HL-60/S4 treated with retinoic acid at 250 ng/mL for 4 days and 3 days (cell line): ENCODE results near the gene TBC1D5.
"Not testable (repeated sequence)": the region's sequence is repeated elsewhere in the genome, so short reads cannot be mapped to it uniquely, and the experiment has no call there.

ENCODE experiments used
- in situ Hi-C: fragments of 300-500 bp; cut with MboI; formaldehyde crosslinking; loops from 2 replicates; pipeline ENCODE4 v1.7.0; 2022; ENCODE audit warnings: low sequenced_read_pairs

Gene TBC1D5

DNA sequence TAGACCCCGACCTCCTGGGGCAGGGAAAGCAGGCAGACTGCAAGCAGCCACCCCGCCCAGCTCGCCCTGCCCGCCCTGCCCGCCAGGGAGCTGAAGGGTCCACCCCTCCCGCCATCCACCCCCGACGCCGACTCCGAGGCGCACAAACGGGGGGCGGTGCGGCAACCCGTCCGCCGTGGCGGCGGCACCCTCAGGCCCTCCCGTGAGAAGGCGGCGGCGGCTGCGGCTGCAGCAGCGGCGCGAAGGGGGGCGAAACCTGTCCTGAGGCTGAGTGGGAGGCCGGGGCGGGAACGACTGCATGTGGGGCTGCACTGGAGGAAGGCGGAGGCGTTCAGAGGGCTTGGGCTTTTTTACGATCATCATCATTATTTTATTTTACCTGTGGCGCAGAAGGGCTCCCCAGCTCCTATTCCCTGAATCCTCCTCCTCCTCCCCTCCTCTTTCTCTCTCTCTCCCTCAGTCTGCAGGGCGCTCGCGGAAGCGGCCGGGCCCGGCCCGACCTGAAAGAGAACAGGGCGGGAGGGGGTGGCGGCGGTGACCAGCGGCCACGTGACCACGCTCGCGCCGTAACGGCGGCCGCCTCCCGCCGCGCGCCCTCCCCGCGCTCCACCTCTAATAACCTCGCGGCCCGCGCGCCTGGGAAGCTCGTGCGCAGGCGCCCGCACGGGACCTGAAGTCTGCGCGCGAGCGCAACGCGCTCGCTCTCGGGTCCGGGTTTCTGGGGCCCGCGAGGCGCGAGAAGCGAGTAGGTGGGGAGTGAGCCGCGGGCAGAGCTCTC, at the start of gene TBC1D5:
TSS of gene TBC1D5 (minus strand) at position 530 of the 778 bp plus-strand sequence. CDS start 234,061 bp downstream, outside the sequence.
- in situ Hi-C loops: no loop called here

DNA sequence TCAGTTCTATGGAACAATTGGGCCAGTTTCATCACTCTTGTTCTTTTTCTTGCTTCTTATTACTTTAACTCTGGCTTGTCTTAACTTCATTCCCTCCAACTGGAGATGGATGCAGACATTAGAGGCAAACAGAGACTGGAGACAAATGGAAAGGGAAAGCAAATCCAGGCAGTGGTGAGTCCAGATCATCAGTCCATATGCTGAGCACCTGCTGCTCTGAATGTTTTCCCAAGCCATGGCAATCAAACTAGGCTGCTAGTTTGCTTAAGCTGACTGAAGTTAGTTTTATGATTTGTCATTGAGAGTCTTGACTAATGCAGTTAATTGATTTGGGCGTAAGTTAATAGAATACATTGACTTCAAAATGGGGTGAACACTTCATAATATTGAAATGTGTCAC, 41.0 kb upstream of the TBC1D5 start:
- in situ Hi-C loops: no loop called here

DNA sequence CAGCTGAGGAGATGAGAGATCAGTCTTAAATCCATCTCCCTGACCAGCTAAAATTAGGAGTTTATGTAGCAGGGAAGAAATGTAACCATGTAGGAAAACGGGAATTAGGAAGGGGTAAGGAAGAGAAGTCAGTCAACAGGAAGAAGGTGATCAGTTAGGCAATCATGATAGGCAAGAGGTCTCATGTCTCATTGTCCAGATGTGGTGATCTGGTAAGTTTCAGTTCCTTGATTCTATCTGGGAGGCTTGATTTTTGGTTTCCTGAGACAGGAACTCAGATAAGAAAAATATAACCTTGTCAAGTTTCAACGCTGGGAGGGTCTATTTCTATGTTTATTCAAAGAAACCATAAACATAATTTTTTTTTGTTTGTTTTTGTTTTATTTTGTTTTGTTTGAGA, 40.3 kb upstream of the TBC1D5 start:
- in situ Hi-C loops: no loop called here

DNA sequence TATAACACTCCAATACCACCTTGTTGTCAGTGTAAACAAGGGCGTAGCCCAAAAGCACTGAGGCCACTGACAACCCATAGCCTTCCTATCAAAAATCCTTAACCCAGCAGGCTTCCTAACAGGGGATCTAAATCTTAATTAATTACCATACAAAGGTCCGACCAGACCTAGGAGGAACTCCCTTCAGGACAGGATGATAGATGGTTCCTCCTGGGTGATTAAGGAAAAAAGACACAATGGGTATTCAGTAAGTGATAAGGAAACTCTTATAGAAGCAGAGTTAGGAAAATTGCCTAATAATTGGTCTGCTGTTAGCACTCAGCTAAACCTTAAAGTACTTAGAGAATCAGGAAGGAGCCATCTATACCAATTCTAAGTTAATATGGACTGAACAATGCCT, 37.9 kb upstream of the TBC1D5 start:
- in situ Hi-C loops: not testable (repeated sequence)

- in situ Hi-C loops: not testable (repeated sequence)
Observed at GRCh38 chr3:17779304-17780250, 37.1 kb upstream of the TBC1D5 start.

DNA sequence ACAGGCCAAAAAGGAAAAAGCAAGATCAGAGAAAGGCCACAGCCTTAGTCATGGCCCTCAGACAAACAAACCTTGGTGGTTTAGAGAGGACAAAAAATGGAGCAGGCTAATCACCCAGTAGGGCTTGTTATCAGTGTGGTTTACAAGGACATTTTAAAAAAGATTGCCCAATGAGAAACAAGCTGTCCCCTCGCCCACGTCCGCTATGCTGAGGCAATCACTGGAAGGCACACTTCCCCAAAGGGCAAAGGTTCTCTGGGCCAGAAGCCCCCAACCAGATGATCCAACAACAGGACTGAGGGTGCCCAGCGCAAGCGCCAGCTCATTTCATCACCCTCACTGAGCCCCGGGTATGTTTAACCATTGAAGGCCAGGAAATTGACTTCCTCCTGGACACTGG, 34.9 kb upstream of the TBC1D5 start:
- in situ Hi-C loops: not testable (repeated sequence)

GRCh38 chr3:17775073-17775472, 32.6 kb upstream of the TBC1D5 start:
- in situ Hi-C loops: no loop called here

DNA sequence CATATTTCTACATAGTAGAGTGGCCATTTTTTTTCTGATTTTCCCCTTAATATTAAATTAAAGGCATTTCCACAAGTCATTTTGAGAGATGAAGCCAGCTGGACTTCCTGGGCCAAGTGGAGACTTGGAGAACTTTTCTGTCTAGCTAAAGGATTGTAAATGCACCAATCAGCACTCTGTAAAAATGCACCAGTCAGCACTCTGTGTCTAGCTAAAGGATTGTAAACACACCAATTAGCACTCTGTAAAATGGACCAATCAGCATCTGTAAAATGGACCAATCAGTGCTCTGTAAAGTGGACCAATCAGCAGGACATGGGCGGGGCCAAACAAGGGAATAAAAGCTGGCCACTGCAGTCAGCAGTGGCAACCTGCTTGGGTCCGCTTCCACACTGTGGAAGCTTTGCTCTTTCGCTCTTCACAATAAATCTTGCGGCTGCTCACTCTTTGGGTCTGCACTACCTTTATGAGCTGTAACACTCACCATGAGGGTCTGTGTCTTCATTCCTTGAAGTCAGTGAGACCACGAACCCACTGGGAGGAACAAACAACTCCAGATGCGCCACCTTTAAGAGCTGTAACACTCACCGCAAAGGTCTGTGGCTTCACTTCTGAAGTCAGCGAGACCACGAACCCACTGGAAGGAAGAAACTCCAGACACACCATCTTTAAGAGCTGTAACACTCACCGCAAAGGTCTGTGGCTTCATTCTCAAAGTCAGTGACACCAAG, 31.9 kb upstream of the TBC1D5 start:
- in situ Hi-C loops: not testable (repeated sequence)

- in situ Hi-C loops: no loop called here
Observed at GRCh38 chr3:17772556-17772955, 30.1 kb upstream of the TBC1D5 start.

- in situ Hi-C loops: no loop called here
Observed at GRCh38 chr3:17771177-17772017, 29.0 kb upstream of the TBC1D5 start.

- in situ Hi-C loops: no loop called here
Observed at GRCh38 chr3:17770682-17771081, 28.3 kb upstream of the TBC1D5 start.

DNA sequence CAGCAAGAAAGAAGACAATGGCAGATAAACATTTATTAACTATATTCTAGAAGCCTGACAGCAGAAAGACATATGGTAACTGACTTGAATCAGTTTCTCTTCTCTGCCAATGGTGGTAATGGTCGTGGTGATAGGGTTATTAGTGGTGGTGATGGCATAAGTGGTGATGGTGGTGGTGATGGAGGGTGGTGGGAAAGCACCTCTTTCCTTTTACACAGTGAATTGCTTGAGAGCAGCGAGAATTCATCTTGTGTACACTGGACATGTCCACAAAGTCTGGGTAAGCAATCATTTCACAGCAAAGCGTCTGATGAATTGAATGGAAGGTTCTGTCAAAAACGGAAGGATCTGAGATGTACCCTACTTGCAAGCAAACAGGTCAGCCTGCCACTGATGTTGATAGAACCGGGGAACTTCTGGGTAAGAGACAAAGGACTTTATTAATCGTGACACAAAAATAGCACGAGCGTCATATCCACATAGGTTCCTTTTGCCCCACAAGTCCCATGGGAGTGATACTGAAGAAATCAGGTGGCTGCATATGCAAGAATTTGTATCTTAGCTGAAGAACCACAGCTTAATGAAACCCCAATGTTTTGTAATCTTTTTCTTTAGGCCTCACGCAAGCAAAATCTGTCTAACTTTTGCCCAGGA, 23.5 kb upstream of the TBC1D5 start:
- in situ Hi-C loops: no loop called here

DNA sequence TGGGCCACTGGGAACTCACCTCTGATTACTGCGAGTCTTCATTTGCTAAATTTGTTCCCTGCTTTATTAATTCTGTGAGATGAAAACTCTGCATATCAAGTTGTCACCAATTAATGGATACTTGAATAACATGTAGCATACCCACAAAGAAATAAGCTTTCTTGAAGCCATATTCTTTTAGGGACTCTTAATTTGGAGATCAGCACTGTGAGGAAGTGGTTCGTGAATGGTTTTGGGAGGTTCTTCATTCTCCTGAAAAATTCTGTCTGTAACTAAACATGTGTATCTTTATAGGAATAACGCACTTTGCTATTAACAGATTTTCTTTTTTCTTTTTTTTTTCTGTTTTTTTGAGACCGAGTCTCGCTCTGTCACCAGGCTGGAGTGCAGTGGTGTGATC, 19.1 kb upstream of the TBC1D5 start:
- in situ Hi-C loops: no loop called here

DNA sequence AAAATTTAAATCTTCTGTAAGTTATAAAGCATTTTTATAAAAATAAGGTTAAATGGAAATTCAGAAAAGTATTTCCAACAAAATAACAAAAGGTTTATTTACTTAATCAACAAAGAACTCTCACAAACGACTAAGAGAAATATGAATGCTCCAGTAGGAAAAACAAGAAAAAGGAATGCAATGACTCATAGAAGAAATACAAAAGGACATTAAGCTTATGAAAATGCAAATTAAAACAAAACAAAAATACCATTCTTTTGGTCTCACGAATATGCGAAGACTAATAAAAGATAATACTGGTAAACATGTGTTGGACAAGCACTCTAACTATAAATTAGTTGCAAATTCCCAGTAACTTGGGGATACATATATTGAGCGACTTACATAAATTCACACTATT, 17.5 kb upstream of the TBC1D5 start:
- in situ Hi-C loops: no loop called here

GRCh38 chr3:17755836-17756235, 13.4 kb upstream of the TBC1D5 start:
- in situ Hi-C loops: no loop called here

DNA sequence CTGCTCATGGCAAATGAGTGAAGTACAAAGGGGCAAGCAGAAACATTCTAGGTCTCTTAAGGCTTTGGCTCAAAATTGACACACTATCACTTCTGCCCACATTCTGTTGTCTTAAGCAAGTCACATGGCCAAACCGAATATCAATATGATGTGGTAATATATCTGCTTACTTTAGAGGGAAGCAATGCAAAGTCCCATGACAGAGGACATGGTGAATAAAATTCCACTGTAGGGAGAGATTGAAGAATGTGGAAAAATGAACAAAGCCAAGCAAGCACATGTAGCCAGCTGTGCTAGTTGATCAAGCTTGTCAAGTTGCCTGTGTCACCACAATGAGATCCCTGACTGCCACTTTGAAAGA, 11.2 kb upstream of the TBC1D5 start:
- in situ Hi-C loops: no loop called here

DNA sequence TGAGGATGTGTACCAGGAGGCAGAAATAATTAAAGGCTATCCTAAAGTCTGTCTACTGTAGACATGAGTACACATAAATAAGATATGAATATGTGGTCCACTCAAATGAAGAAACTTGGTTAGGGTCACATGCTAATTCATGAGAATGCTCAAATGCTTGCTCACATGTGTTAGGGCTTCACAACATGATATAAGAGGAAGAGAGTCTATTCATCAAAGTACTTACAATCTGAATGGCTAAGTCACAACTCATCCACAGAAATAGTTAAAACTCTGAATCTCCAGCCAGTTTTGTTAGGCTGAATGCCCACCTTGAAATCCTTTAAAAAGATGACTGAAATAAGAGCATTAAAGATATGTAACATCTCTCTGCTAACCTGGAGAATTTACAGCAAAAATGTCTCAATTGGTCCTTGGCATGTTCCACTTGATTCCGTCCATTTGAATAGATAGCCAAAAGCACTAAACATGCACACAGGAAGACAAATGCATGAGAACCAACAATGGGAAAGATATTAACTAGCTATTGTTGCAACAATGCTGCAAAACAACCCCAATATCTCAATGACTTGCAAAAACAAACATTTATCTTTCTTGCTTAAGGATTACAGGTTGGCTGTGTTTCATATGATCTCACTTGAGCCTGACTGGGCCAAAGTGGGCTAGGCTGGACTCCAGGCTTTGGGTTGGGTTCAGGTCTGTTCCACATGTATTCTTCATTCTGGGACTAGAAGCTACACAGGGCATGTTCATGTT, 10.6 kb upstream of the TBC1D5 start:
- in situ Hi-C loops: no loop called here

GRCh38 chr3:17752436-17752835, 10.0 kb upstream of the TBC1D5 start:
- in situ Hi-C loops: no loop called here

DNA sequence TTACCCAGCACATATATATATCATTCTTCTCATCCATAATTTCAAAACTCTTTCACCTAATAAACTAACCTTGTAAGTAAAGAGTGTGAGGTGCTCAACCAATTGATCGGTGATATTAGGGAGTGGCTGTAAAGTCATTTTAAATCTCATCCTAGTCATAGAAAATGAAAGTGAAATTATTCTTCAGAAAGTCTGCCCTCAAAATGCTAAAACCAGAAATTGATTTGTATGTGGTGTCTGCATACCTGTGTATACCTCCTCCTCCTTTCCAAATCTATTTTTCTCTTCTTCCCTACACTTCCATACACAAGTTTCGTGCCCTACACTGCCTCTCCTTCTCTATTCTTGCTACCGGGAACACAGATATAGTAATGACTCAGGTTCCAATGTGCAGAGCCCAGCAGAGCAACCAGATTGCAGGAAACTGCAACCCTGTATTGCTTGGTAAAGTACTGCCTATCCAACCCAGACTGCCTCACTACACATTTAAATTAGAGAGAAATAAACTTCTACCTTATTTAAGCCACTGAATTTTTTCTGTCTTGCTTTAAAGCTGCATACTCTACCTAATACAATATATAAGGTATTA, 7.4 kb upstream of the TBC1D5 start:
- in situ Hi-C loops: no loop called here
